Tibial nerve (tissue), 4 donors: ENCODE results near the gene SEMA3F.

ENCODE experiments used
- EP300 ChIP-seq, 2 donors: sonication (generic); formaldehyde crosslinking; IDR thresholded peaks; one replicate each; pipeline ENCODE4 v1.6.1; 2017; ENCODE audit warnings: antibody characterized with exemption in 2 of 2, mild to moderate bottlenecking in 1 of 2
- TF ChIP-seq, protein P1 (sequence below), 5 experiments: fragments of 200-600 bp in 3 of 5; fragments of 450-650 bp in 2 of 5; sonication (generic) in 3 of 5; IDR thresholded peaks; one replicate each; pipeline ENCODE4 v1.5.1; 2016 to 2019; ENCODE audit warnings: antibody characterized with exemption in 5 of 5, mild to moderate bottlenecking in 3 of 5, moderate library complexity in 2 of 5

GRCh38 chr3:50235716-50236483 lies 80.8 kb downstream of the SEMA3F start, which contains the start of gene GNAI2:
- TF ChIP-seq, protein P1, sequence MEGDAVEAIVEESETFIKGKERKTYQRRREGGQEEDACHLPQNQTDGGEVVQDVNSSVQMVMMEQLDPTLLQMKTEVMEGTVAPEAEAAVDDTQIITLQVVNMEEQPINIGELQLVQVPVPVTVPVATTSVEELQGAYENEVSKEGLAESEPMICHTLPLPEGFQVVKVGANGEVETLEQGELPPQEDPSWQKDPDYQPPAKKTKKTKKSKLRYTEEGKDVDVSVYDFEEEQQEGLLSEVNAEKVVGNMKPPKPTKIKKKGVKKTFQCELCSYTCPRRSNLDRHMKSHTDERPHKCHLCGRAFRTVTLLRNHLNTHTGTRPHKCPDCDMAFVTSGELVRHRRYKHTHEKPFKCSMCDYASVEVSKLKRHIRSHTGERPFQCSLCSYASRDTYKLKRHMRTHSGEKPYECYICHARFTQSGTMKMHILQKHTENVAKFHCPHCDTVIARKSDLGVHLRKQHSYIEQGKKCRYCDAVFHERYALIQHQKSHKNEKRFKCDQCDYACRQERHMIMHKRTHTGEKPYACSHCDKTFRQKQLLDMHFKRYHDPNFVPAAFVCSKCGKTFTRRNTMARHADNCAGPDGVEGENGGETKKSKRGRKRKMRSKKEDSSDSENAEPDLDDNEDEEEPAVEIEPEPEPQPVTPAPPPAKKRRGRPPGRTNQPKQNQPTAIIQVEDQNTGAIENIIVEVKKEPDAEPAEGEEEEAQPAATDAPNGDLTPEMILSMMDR (IDR thresholded peaks at IDR 0.05) = peak in 1 of 5 experiments; percentile 45
- peak; percentile 84 to 94 for TF ChIP-seq EP300 (IDR thresholded peaks at IDR 0.05)
